Right lobe of liver (tissue), 4 donors: ENCODE measurements around the gene PEPD.

Experiments used
- CTCF ChIP-seq, 4 donors: fragments of 200-600 bp in 3 of 4; fragments of 450-650 bp in 1 of 4; IDR thresholded peaks; one replicate each; pipeline versions ENCODE4 v1.5.1 to v1.8.0; 2016 to 2022; ENCODE audit warnings: antibody characterized with exemption in 4 of 4, mild to moderate bottlenecking in 2 of 4
- POLR2A ChIP-seq: fragments of 450-650 bp; IDR thresholded peaks from one replicate; pipeline ENCODE4 v1.6.1; 2017; ENCODE audit warnings: antibody characterized with exemption, mild to moderate bottlenecking
- donor health status: DM: no; HTN: no; CAD: no.
- donor health status: DM: no; HTN: no; CAD: no.
- donor health status: DM: no; HTN: yes; CAD: no.

- TF ChIP-seq CTCF (IDR thresholded peaks at IDR 0.05) (no peak), POLR2A (no peak)
These were observed 94.8 kb downstream of the PEPD start for GRCh38 chr19:33426621-33427361.
